WTC11 (cell line): ENCODE data around the gene LPP. TPM values are rescaled to one million over a fixed set of nuclear protein-coding genes. Genes with fewer than 3 reads are reported as not detected.

ENCODE experiments used
- ATAC-seq: fragments of 200-7000 bp; cut with Tn5 transposase; 2 replicates; pipeline ENCODE4 v1.10.0; 2021; ENCODE audit warnings: mild to moderate bottlenecking, moderate library complexity
- CTCF ChIA-PET: fragments of 300-600 bp; sonication (Branson Sonifier 250); formaldehyde crosslinking; loops from one replicate; lab custom pipeline; 2021; ENCODE audit warnings: antibody characterized with exemption; lab: Charles Lee
- POLR2A ChIA-PET: fragments of 350-600 bp; sonication (Branson Sonifier 250); formaldehyde crosslinking; loops from one replicate; lab custom pipeline; 2021; ENCODE audit warnings: antibody characterized with exemption; lab: Charles Lee
- DNase-seq: peaks from one replicate; pipeline ENCODE4 v3.0.0; 2021; ENCODE audit warnings: low spot score
- H3K27ac Mint-ChIP-seq: 2 replicates; pipeline ENCODE4 v1.8.0; 2021; ENCODE audit warnings: mixed read lengths
- H3K27me3 Mint-ChIP-seq: 2 replicates; pipeline ENCODE4 v1.8.0; 2021; ENCODE audit warnings: low read depth, mild to moderate bottlenecking, moderate library complexity, mixed read lengths
- H3K36me3 Mint-ChIP-seq: 2 replicates; pipeline ENCODE4 v1.8.0; 2021; ENCODE audit warnings: mixed read lengths
- H3K4me1 Mint-ChIP-seq: 2 replicates; pipeline ENCODE4 v1.8.0; 2022; ENCODE audit warnings: mixed read lengths
- H3K4me3 Mint-ChIP-seq: 2 replicates; pipeline ENCODE4 v1.8.0; 2021; ENCODE audit warnings: mild to moderate bottlenecking, moderate library complexity, mixed read lengths
- H3K9me3 Mint-ChIP-seq: 2 replicates; pipeline ENCODE4 v1.8.0; 2021; ENCODE audit warnings: mixed read lengths
- E2F4 ChIP-seq: sonication (generic); formaldehyde crosslinking; IDR thresholded peaks from 2 replicates; pipeline ENCODE4 v1.8.1; 2022; ENCODE audit warnings: low read depth, mild to moderate bottlenecking, moderate library complexity, missing genetic modification reagents, borderline replicate concordance
- FOXP1 ChIP-seq: sonication (generic); formaldehyde crosslinking; IDR thresholded peaks from 2 replicates; pipeline ENCODE4 v1.8.0; 2022; ENCODE audit warnings: missing genetic modification reagents, mild to moderate bottlenecking, moderate library complexity, borderline replicate concordance
- FOXP4 ChIP-seq: sonication (generic); formaldehyde crosslinking; IDR thresholded peaks from 2 replicates; pipeline ENCODE4 v1.8.0; 2022; ENCODE audit warnings: mild to moderate bottlenecking, missing genetic modification reagents
- GABPB1 ChIP-seq: sonication (generic); formaldehyde crosslinking; IDR thresholded peaks from 2 replicates; pipeline ENCODE4 v1.8.1; 2023; ENCODE audit warnings: mild to moderate bottlenecking, missing genetic modification reagents
- GRHL2 ChIP-seq: fragments of 250-450 bp; sonication (Bioruptor Pico); IDR thresholded peaks from 2 replicates; pipeline ENCODE4 v1.8.0; 2022; ENCODE audit warnings: mild to moderate bottlenecking, moderate library complexity; ENCODE audit not compliant: insufficient replicate concordance, severe bottlenecking
- PRRX2 ChIP-seq: fragments of 250-450 bp; sonication (Bioruptor Pico); IDR thresholded peaks from 2 replicates; pipeline ENCODE4 v1.8.0; 2021; ENCODE audit warnings: mild to moderate bottlenecking
- TCF7 ChIP-seq: sonication (generic); formaldehyde crosslinking; IDR thresholded peaks from 2 replicates; pipeline ENCODE4 v1.8.0; 2022; ENCODE audit warnings: mild to moderate bottlenecking, low read depth, missing genetic modification reagents, moderate library complexity
- TEAD1 ChIP-seq: sonication (generic); formaldehyde crosslinking; IDR thresholded peaks from 2 replicates; pipeline ENCODE4 v1.8.0; 2022; ENCODE audit warnings: mild to moderate bottlenecking, missing genetic modification reagents
- ZBTB43 ChIP-seq: sonication (generic); formaldehyde crosslinking; IDR thresholded peaks from 2 replicates; pipeline ENCODE4 v1.8.1; 2023; ENCODE audit warnings: mild to moderate bottlenecking, missing genetic modification reagents
- ZNF396 ChIP-seq: fragments of 250-450 bp; sonication (Bioruptor Pico); IDR thresholded peaks from 2 replicates; pipeline ENCODE4 v1.8.0; 2021; ENCODE audit warnings: mild to moderate bottlenecking, moderate library complexity, borderline replicate concordance
- ZNF423 ChIP-seq: fragments of 250-450 bp; sonication (Bioruptor Pico); IDR thresholded peaks from 2 replicates; pipeline ENCODE4 v2.1.2; 2022; ENCODE audit warnings: mild to moderate bottlenecking, moderate library complexity
- ZNF671 ChIP-seq: fragments of 250-450 bp; sonication (Bioruptor Pico); IDR thresholded peaks from 2 replicates; pipeline ENCODE4 v1.8.0; 2021; ENCODE audit warnings: mild to moderate bottlenecking
- total RNA-seq: library from RNA; stranded (reverse); gene quantifications from 3 replicates; pipeline ENCODE4 v1.2.3, GENCODE V29; 2021
- TF ChIP-seq, protein P1 (sequence below): sonication (generic); formaldehyde crosslinking; IDR thresholded peaks from 2 replicates; pipeline ENCODE4 v1.8.0; 2022; ENCODE audit warnings: mild to moderate bottlenecking, missing genetic modification reagents
- TF ChIP-seq, protein P2 (sequence below): fragments of 250-450 bp; sonication (Bioruptor Pico); IDR thresholded peaks from 2 replicates; pipeline ENCODE4 v1.9.0; 2021; ENCODE audit warnings: mild to moderate bottlenecking
- TF ChIP-seq, protein P3 (sequence below): sonication (generic); formaldehyde crosslinking; IDR thresholded peaks from 2 replicates; pipeline ENCODE4 v1.8.1; 2022; ENCODE audit warnings: missing genetic modification reagents, borderline replicate concordance
- TF ChIP-seq, protein P4 (sequence below): sonication (generic); formaldehyde crosslinking; IDR thresholded peaks from 2 replicates; pipeline ENCODE4 v1.8.0; 2023; ENCODE audit warnings: missing genetic modification reagents
- TF ChIP-seq, protein P5 (sequence below): sonication (generic); formaldehyde crosslinking; IDR thresholded peaks from 2 replicates; pipeline ENCODE4 v1.8.1; 2023; ENCODE audit warnings: mild to moderate bottlenecking, moderate library complexity, missing genetic modification reagents
- TF ChIP-seq, protein P6 (sequence below): fragments of 250-450 bp; sonication (Bioruptor Pico); IDR thresholded peaks from 2 replicates; pipeline ENCODE4 v2.1.2; 2022; ENCODE audit warnings: mild to moderate bottlenecking, moderate library complexity
- TF ChIP-seq, protein P7 (sequence below): sonication (generic); formaldehyde crosslinking; IDR thresholded peaks from 2 replicates; pipeline ENCODE4 v1.8.1; 2023; ENCODE audit warnings: mild to moderate bottlenecking, missing genetic modification reagents, moderate library complexity

Gene LPP
- total RNA-seq, 1 experiment from 2014 or later: 49.6 TPM

DNA sequence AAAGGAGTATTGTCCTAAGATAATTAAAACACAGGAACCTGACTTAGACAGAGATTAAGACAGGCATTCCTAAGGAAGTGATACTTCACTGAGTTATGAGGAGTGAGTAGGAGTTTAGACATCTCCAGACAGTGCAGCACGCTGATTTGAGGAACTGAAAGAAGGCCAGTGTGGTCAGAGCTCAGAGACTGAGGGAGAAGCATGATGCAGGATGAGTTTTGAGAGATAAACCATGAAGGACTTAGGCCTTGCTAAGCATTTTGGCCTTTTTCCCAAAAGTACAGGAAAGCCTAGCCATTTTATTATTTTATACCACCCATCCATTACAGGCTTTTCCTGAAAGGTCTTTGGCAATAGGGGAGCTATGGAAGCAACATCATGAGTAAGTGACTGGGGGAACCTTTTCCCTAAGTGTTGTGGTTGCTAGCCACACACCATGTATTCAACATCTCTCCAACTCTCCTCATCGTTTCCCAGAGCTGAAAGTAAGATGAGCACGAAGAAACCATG, 642.2 kb downstream of the LPP start:
- Mint-ChIP-seq H3K27ac (no peak overlapping the region), H3K4me1 (peaks cover 20% of the 10 kb centered on the region), H3K9me3 (no peaks in the 10 kb centered on the region), H3K4me3 (no peak overlapping the region), H3K27me3 (no peaks in the 10 kb centered on the region), H3K36me3 (no peaks in the 10 kb centered on the region)
- ATAC-seq (no peak), DNase-seq (no peak)
- TF ChIP-seq, protein P1, sequence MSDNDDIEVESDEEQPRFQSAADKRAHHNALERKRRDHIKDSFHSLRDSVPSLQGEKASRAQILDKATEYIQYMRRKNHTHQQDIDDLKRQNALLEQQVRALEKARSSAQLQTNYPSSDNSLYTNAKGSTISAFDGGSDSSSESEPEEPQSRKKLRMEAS (CRISPR knock-in tag): no peak
- no peak for TF ChIP-seq ZBTB43 (CRISPR knock-in tag)
- TF ChIP-seq ZNF671 (CRISPR knock-in tag): no peak
- TF ChIP-seq, protein P2, sequence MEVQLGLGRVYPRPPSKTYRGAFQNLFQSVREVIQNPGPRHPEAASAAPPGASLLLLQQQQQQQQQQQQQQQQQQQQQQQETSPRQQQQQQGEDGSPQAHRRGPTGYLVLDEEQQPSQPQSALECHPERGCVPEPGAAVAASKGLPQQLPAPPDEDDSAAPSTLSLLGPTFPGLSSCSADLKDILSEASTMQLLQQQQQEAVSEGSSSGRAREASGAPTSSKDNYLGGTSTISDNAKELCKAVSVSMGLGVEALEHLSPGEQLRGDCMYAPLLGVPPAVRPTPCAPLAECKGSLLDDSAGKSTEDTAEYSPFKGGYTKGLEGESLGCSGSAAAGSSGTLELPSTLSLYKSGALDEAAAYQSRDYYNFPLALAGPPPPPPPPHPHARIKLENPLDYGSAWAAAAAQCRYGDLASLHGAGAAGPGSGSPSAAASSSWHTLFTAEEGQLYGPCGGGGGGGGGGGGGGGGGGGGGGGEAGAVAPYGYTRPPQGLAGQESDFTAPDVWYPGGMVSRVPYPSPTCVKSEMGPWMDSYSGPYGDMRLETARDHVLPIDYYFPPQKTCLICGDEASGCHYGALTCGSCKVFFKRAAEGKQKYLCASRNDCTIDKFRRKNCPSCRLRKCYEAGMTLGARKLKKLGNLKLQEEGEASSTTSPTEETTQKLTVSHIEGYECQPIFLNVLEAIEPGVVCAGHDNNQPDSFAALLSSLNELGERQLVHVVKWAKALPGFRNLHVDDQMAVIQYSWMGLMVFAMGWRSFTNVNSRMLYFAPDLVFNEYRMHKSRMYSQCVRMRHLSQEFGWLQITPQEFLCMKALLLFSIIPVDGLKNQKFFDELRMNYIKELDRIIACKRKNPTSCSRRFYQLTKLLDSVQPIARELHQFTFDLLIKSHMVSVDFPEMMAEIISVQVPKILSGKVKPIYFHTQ: no peak
- no peak for TF ChIP-seq TCF7 (CRISPR knock-in tag)
- no peak for TF ChIP-seq GRHL2 (CRISPR knock-in tag)
- TF ChIP-seq, protein P3, sequence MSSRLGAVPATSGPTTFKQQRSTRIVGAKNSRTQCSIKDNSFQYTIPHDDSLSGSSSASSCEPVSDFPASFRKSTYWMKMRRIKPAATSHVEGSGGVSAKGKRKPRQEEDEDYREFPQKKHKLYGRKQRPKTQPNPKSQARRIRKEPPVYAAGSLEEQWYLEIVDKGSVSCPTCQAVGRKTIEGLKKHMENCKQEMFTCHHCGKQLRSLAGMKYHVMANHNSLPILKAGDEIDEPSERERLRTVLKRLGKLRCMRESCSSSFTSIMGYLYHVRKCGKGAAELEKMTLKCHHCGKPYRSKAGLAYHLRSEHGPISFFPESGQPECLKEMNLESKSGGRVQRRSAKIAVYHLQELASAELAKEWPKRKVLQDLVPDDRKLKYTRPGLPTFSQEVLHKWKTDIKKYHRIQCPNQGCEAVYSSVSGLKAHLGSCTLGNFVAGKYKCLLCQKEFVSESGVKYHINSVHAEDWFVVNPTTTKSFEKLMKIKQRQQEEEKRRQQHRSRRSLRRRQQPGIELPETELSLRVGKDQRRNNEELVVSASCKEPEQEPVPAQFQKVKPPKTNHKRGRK (CRISPR knock-in tag): no peak
- no peak for TF ChIP-seq ZNF396 (CRISPR knock-in tag)
- TF ChIP-seq GABPB1 (CRISPR knock-in tag): no peak
- TF ChIP-seq TEAD1 (CRISPR knock-in tag): no peak
- TF ChIP-seq E2F4 (CRISPR knock-in tag): no peak
- TF ChIP-seq FOXP1 (CRISPR knock-in tag): no peak
- no peak for TF ChIP-seq PRRX2 (CRISPR knock-in tag)
- TF ChIP-seq, protein P4, sequence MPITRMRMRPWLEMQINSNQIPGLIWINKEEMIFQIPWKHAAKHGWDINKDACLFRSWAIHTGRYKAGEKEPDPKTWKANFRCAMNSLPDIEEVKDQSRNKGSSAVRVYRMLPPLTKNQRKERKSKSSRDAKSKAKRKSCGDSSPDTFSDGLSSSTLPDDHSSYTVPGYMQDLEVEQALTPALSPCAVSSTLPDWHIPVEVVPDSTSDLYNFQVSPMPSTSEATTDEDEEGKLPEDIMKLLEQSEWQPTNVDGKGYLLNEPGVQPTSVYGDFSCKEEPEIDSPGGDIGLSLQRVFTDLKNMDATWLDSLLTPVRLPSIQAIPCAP (CRISPR knock-in tag): no peak
- TF ChIP-seq, protein P5, sequence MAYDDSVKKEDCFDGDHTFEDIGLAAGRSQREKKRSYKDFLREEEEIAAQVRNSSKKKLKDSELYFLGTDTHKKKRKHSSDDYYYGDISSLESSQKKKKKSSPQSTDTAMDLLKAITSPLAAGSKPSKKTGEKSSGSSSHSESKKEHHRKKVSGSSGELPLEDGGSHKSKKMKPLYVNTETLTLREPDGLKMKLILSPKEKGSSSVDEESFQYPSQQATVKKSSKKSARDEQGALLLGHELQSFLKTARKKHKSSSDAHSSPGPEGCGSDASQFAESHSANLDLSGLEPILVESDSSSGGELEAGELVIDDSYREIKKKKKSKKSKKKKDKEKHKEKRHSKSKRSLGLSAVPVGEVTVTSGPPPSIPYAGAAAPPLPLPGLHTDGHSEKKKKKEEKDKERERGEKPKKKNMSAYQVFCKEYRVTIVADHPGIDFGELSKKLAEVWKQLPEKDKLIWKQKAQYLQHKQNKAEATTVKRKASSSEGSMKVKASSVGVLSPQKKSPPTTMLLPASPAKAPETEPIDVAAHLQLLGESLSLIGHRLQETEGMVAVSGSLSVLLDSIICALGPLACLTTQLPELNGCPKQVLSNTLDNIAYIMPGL: no peak
- TF ChIP-seq, protein P6, sequence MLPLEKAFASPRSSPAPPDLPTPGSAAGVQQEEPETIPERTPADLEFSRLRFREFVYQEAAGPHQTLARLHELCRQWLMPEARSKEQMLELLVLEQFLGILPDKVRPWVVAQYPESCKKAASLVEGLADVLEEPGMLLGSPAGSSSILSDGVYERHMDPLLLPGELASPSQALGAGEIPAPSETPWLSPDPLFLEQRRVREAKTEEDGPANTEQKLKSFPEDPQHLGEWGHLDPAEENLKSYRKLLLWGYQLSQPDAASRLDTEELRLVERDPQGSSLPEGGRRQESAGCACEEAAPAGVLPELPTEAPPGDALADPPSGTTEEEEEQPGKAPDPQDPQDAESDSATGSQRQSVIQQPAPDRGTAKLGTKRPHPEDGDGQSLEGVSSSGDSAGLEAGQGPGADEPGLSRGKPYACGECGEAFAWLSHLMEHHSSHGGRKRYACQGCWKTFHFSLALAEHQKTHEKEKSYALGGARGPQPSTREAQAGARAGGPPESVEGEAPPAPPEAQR (CRISPR knock-in tag): no peak
- TF ChIP-seq, protein P7, sequence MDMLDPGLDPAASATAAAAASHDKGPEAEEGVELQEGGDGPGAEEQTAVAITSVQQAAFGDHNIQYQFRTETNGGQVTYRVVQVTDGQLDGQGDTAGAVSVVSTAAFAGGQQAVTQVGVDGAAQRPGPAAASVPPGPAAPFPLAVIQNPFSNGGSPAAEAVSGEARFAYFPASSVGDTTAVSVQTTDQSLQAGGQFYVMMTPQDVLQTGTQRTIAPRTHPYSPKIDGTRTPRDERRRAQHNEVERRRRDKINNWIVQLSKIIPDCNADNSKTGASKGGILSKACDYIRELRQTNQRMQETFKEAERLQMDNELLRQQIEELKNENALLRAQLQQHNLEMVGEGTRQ (CRISPR knock-in tag): no peak
- no peak for TF ChIP-seq FOXP4 (CRISPR knock-in tag)
- no peak for TF ChIP-seq ZNF423 (CRISPR knock-in tag)
- ChIA-PET CTCF (interaction anchor here (1.5 to 2.0 kb wide), 2 partner anchors 158 to 1056 kb away, joined by 6 to 9 read pairs; no protein-coding TSS in a partner anchor), POLR2A (no interaction called here)
